Measurements from ENCODE around the gene TSPAN16.

DNA sequence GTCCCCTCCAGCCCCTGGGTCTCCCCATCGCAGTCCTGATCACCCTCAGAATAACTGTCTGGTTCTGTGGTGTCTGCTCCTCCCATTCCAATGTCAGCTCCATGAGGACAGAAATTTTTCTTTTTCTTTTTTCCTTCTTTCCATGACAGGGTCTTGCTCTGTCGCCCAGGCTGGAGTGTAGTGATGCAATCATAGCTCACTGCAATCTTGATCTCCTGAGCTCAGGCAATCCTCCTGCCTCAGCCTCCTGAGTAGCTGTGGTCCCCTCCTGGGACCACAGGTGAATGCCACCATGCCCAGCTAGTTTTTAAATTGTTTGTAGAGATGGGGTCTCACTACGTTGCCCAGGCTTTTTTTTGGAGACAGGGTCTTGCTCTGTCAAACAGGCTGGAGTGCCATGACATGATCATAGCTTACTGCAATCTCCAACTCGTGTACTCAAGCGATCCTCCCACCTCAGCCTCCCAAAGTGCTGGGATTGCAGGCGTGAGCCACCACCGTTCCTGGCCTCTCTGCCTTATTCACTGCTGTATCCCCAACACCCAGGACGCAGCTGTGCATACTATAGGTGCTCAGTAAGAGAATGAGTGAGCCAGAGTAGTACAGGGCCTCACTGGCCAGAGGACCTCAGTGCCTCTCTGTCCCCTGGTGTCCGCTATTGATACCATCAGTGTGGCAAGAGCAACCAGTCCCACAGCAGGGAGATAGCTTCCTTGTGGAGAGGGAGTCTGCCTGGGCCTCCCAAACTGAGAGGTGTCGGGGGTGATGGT, 28.5 kb upstream of the TSPAN16 start:
- TF ChIP-seq, protein P1, sequence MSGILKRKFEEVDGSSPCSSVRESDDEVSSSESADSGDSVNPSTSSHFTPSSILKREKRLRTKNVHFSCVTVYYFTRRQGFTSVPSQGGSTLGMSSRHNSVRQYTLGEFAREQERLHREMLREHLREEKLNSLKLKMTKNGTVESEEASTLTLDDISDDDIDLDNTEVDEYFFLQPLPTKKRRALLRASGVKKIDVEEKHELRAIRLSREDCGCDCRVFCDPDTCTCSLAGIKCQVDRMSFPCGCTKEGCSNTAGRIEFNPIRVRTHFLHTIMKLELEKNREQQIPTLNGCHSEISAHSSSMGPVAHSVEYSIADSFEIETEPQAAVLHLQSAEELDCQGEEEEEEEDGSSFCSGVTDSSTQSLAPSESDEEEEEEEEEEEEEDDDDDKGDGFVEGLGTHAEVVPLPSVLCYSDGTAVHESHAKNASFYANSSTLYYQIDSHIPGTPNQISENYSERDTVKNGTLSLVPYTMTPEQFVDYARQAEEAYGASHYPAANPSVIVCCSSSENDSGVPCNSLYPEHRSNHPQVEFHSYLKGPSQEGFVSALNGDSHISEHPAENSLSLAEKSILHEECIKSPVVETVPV (CRISPR knock-in tag; IDR thresholded peaks at IDR 0.05), result no peak
- TF ChIP-seq, protein P2, sequence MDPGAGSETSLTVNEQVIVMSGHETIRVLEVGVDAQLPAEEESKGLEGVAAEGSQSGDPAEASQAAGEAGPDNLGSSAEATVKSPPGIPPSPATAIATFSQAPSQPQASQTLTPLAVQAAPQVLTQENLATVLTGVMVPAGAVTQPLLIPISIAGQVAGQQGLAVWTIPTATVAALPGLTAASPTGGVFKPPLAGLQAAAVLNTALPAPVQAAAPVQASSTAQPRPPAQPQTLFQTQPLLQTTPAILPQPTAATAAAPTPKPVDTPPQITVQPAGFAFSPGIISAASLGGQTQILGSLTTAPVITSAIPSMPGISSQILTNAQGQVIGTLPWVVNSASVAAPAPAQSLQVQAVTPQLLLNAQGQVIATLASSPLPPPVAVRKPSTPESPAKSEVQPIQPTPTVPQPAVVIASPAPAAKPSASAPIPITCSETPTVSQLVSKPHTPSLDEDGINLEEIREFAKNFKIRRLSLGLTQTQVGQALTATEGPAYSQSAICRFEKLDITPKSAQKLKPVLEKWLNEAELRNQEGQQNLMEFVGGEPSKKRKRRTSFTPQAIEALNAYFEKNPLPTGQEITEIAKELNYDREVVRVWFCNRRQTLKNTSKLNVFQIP (CRISPR knock-in tag; IDR thresholded peaks at IDR 0.05; ENCODE audit: borderline replicate concordance, low read depth), result no peak
- TF ChIP-seq TCF4 (CRISPR knock-in tag; IDR thresholded peaks at IDR 0.05; ENCODE audit: borderline replicate concordance) (no peak), OSR1 (CRISPR knock-in tag; IDR thresholded peaks at IDR 0.05) (no peak), ISL1 (CRISPR knock-in tag; IDR thresholded peaks at IDR 0.05) (no peak), BACH2 (CRISPR knock-in tag; IDR thresholded peaks at IDR 0.05; ENCODE audit: borderline replicate concordance) (no peak), RARB (CRISPR knock-in tag; IDR thresholded peaks at IDR 0.05) (no peak), TOX (CRISPR knock-in tag; IDR thresholded peaks at IDR 0.05; ENCODE audit: borderline replicate concordance) (no peak)
- TF ChIP-seq, protein P3, sequence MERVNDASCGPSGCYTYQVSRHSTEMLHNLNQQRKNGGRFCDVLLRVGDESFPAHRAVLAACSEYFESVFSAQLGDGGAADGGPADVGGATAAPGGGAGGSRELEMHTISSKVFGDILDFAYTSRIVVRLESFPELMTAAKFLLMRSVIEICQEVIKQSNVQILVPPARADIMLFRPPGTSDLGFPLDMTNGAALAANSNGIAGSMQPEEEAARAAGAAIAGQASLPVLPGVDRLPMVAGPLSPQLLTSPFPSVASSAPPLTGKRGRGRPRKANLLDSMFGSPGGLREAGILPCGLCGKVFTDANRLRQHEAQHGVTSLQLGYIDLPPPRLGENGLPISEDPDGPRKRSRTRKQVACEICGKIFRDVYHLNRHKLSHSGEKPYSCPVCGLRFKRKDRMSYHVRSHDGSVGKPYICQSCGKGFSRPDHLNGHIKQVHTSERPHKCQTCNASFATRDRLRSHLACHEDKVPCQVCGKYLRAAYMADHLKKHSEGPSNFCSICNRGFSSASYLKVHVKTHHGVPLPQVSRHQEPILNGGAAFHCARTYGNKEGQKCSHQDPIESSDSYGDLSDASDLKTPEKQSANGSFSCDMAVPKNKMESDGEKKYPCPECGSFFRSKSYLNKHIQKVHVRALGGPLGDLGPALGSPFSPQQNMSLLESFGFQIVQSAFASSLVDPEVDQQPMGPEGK (CRISPR knock-in tag; IDR thresholded peaks at IDR 0.05; ENCODE audit: borderline replicate concordance), result no peak
- TF ChIP-seq, protein P4, sequence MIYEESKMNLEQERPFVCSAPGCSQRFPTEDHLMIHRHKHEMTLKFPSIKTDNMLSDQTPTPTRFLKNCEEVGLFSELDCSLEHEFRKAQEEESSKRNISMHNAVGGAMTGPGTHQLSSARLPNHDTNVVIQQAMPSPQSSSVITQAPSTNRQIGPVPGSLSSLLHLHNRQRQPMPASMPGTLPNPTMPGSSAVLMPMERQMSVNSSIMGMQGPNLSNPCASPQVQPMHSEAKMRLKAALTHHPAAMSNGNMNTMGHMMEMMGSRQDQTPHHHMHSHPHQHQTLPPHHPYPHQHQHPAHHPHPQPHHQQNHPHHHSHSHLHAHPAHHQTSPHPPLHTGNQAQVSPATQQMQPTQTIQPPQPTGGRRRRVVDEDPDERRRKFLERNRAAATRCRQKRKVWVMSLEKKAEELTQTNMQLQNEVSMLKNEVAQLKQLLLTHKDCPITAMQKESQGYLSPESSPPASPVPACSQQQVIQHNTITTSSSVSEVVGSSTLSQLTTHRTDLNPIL (CRISPR knock-in tag; IDR thresholded peaks at IDR 0.05; ENCODE audit: low read depth), result no peak
